Jurkat, Clone E6-1 (cell line): ENCODE measurements around the gene NTRK3.

ENCODE experiments used
- DNase-seq: peaks from one replicate; pipeline ENCODE4 v3.0.0-alpha.2; 2011; ENCODE audit warnings: low read depth, low spot score
- H3K4me3 ChIP-seq: 2 replicates; pipeline ENCODE4 v1.5.1; 2011; ENCODE audit warnings: mild to moderate bottlenecking, low read length, control low read depth, moderate library complexity

Gene NTRK3

DNA sequence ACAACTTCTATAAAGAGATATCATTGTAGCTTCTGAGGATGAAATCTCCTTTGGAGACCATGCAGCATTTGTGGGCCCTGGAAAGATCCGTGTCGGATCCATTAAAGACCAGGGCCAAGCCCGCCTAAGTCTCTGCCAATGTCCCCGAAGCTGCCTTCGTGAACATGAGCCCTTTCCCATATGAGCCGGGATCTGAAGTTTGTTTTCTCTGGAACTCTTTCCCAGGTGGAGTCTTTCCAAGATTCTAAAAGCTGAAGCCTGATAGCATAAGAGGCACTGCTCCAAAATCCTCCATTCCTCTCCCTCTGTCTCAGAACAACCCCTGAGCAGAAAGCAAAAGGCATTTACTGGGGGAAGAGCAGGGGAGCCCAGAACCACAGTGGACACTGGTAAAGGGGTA lies 274.6 kb downstream of the NTRK3 start:
- H3K4me3 ChIP-seq, result no peak overlapping the region
- DNase-seq, result no peak

DNA sequence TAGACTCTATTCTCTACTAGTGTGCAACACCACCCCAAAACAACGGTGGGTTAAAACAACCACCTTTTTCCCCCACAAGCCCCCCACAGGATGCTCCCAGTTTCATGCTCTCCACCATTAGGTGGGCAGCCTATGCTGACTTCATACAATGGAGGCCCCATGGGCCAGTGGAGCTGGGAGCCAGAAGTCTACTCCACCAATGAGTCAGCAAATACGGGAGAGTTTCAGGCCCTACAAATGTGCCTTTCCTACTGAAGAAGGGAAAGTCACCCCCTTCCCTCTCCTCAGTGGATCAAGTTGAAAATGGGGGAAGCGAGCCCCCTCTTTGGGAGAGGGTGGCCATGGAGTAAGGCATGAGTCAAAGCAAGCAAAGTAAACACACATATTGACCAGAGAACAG lies 278.6 kb downstream of the NTRK3 start:
- DNase-seq, result no peak
- H3K4me3 ChIP-seq, result no peak overlapping the region

GRCh38 chr15:87976552-87976951 lies 280.0 kb downstream of the NTRK3 start:
- H3K4me3 ChIP-seq, result no peak overlapping the region

GRCh38 chr15:87973501-87974215 lies 282.9 kb downstream of the NTRK3 start:
- H3K4me3 ChIP-seq, result no peak overlapping the region
- no peak for DNase-seq

More at GRCh38 chr15:87976552-87976951, 280.0 kb downstream of the NTRK3 start:
- DNase-seq, result no peak

GRCh38 chr15:87971076-87971475 lies 285.5 kb downstream of the NTRK3 start:
- H3K4me3 ChIP-seq, result no peak overlapping the region

DNA sequence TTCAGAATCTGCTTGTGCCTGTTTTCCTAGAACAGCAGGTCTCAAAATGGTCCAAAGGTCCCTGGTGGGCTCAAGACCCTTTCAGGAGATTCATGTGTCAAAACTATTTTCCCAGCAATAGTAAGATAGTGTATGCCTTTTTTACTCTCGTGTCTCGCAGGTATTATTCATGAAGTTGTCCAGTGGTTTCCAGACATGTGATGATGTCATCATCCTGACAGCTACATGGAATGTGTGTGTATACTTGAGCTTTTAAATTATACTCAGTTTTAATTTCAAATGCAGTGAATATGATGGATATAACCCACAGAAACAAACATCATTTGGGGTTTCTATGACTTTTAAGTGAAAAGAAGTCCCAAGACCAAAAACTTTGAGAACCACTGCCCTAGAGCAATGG lies 288.6 kb downstream of the NTRK3 start:
- no peak overlapping the region for H3K4me3 ChIP-seq
- DNase-seq, result no peak

More at GRCh38 chr15:87971076-87971475, 285.5 kb downstream of the NTRK3 start:
- no peak for DNase-seq

- H3K4me3 ChIP-seq, result no peak overlapping the region
- DNase-seq, result no peak
These were observed 291.2 kb downstream of the NTRK3 start for GRCh38 chr15:87965304-87965703.

DNA sequence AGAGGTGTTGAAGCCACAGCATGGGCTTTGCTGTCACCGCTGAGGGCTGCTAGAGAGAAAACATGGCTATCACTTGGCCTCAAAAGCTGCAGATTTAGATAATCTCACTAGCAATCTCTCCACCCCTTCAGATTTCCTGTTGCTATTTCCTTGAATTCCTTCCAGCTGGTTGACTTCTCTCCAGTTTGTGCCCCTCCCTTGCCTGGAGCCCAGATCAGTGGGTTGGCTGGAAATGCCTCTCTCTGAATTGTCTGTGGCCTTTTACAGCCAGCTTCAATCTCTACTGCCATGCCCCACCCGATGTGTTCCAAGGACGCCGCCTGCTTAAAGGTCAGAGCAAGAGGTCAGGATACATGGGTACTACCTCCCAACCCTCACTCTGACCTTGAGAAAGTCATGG lies 294.1 kb downstream of the NTRK3 start:
- H3K4me3 ChIP-seq, result no peak overlapping the region
- no peak for DNase-seq

- H3K4me3 ChIP-seq, result no peak overlapping the region
- DNase-seq, result no peak
These were observed 294.6 kb downstream of the NTRK3 start for GRCh38 chr15:87961851-87962420.

GRCh38 chr15:87959662-87960061 lies 296.9 kb downstream of the NTRK3 start:
- no peak for DNase-seq
- no peak overlapping the region for H3K4me3 ChIP-seq

DNA sequence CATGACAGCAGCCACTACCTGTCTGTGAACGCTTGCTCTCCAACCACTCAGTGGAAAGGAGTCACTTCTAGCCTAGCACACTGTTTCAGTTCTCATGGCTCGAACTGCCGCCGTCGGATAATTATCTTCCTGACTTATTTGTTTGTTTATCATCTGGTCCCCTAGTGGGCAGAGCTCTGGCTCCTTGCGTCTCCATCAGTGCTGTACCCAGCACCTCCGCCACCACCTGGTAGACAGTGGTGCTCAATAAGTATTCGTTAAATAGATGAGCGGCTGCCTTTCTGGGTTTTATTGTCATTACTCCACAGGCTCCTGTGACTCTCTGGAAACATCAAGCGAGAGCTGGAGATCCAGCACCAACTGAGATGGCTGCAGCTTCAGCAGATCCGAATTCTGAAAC lies 297.5 kb downstream of the NTRK3 start:
- DNase-seq, result no peak
- no peak overlapping the region for H3K4me3 ChIP-seq

- no peak overlapping the region for H3K4me3 ChIP-seq
- no peak for DNase-seq
These were observed 301.1 kb downstream of the NTRK3 start for GRCh38 chr15:87955284-87955909.

DNA sequence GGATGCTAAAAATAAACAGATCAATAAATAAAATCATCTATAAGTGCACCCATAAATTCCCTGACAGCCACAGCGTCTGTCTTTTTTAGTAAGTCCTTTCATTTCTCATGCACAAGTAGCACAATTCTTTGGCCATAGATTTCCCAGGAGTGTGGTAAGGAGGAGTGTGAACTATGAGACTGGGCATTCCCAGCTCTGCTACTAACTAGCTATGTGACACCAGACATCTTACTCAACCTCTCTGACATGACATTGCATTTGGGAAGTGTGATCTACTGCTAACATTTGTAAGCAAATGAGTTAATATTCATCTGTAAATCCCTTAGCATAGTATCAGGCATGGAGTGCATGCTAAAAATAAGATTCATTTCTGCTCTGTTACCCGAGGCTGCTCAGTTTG lies 301.7 kb downstream of the NTRK3 start:
- H3K4me3 ChIP-seq, result no peak overlapping the region
- no peak for DNase-seq

GRCh38 chr15:87952736-87953287 lies 303.7 kb downstream of the NTRK3 start:
- DNase-seq, result no peak

GRCh38 chr15:87949575-87950223 lies 306.8 kb downstream of the NTRK3 start:
- no peak for DNase-seq

More at GRCh38 chr15:87952736-87953287, 303.7 kb downstream of the NTRK3 start:
- H3K4me3 ChIP-seq, result no peak overlapping the region

DNA sequence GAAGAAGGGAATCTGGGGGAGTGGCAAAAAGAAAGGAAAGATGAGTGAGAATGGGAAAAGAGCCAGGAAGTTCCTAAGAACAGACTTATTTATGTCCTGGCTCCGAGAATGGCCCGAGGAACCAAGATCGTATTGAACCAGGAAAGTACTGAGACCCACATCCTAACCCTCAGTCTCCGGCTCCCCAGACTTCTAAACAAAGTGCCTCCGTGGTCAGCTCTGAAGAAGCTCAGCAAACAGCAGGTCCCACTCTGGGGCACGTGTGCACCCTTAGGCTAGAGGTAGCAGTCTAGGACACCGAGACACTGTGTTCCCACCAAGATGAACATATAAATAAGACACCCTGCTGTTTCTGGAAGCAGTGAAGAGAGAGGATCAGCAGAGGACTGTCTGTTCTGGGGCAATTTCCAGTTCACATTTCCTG lies 307.4 kb downstream of the NTRK3 start:
- DNase-seq, result no peak
- H3K4me3 ChIP-seq, result no peak overlapping the region

More at GRCh38 chr15:87949575-87950223, 306.8 kb downstream of the NTRK3 start:
- H3K4me3 ChIP-seq, result no peak overlapping the region

DNA sequence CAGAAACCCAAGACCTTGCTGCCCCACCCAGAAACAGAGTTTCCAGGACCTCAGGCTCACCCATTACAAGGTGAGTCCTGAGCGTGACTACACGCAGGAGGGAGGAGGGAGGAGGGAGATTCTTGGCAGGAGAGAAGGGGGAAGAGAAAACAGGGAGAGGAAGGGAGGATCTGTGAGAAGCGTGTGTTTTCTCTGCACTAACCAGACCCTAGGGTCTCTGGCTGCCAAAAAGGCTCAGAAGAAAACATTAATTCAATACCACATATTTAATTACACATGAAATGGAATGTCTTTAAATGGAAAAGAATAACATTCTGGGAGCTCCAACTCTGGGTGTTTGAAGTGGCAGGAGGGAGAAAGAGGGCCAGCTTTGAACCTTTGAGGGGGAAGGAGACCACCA lies 309.0 kb downstream of the NTRK3 start:
- H3K4me3 ChIP-seq, result no peak overlapping the region
- no peak for DNase-seq

DNA sequence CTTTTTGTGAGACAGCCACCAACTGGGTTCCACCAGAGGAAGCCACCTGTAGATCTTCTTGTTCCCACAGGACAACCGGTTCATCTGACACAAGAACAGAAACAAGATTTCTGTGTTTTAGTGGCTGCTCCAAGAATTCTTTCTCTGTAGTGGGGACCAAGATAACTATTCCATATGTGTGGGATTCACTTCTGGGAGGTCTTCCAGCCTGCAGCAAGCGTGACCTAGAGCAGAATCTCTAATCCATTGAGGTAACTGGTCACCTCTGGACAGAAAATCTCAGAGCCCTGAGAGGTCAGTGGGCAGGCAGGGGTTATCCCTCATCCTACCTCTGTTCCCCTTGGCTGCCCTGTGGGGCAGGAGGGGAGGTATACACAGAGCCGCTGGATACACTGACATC lies 311.3 kb downstream of the NTRK3 start:
- no peak for DNase-seq
- no peak overlapping the region for H3K4me3 ChIP-seq

DNA sequence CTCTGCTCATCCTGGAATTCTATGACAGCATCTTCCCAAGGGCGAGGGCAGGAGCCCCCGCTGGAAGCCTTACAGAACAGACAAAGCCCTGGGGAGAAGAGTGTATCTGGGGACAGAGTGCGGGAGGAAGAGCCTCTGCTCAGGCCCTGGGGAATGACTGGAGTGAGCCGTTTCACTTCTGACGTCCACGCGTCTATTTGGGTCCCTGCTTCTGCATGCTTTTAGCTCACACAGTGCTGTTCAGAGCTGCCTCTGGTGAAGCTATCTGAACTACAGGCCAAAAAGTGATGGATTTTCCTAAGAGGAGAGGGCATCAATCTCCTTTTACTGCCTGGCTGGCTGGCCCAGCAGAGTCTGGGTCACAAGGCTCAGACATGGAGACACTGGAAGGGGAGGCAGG lies 311.8 kb downstream of the NTRK3 start:
- no peak overlapping the region for H3K4me3 ChIP-seq
- no peak for DNase-seq

GRCh38 chr15:87944050-87944449 lies 312.5 kb downstream of the NTRK3 start:
- no peak for DNase-seq

More at GRCh38 chr15:87944050-87944449, 312.5 kb downstream of the NTRK3 start:
- H3K4me3 ChIP-seq, result no peak overlapping the region
